K562 (cell line): ENCODE results near the gene EHBP1L1. TPM values are rescaled to one million over a fixed set of nuclear protein-coding genes. Genes with fewer than 3 reads are reported as not detected.

Source experiments
- CHD7 ChIP-seq: fragments of 200-600 bp; sonication (generic); IDR thresholded peaks from one replicate; pipeline ENCODE4 v1.6.1; 2012; ENCODE audit warnings: mild to moderate bottlenecking, low read depth, low read length, inconsistent platforms
- GATAD2A ChIP-seq: fragments of 450-650 bp; IDR thresholded peaks from 2 replicates; pipeline ENCODE4 v1.6.1; 2017
- HMGXB4 ChIP-seq: sonication (generic); formaldehyde crosslinking; IDR thresholded peaks from 2 replicates; pipeline ENCODE4 v1.8.1; 2023; ENCODE audit warnings: mild to moderate bottlenecking, missing genetic modification reagents
- TCF15 ChIP-seq: fragments of 250-450 bp; sonication (Bioruptor Pico); IDR thresholded peaks from 2 replicates; pipeline ENCODE4 v1.8.0; 2022; ENCODE audit warnings: moderate library complexity, mild to moderate bottlenecking, inconsistent platforms
- ZBTB11 ChIP-seq, 3 experiments: fragments of 200-800 bp in 1 of 3; fragments of 250-450 bp in 1 of 3; fragments of 450-650 bp in 1 of 3; sonication (Bioruptor Pico) in 1 of 3; sonication (Bioruptor generic) in 1 of 3; formaldehyde crosslinking in 1 of 3; IDR thresholded peaks; 2 replicates each; pipeline versions ENCODE4 v1.6.1 to v1.8.0; 2016 to 2022; ENCODE audit warnings: mild to moderate bottlenecking in 2 of 3, missing genetic modification characterization in 2 of 3, missing compliant biosample characterization in 1 of 3, moderate library complexity in 1 of 3
- polyA plus RNA-seq, 8 experiments: library from polyadenylated mRNA; depleted of rRNA in 4 of 8; stranded (reverse) in 5 of 8; unstranded in 3 of 8; fragments of >200 nt; fragmentation: Nextera tagmentation in 2 of 8; fragmentation: Illumina TruSeq in 1 of 8; extraction: Ambion mirVana in 2 of 8; extraction: Trizol in 1 of 8; gene quantifications; 2 replicates each; pipeline versions ENCODE4 v1.2.1 to v1.2.3, GENCODE V29; 2011 to 2014; ENCODE audit warnings: inconsistent platforms in 1 of 8, missing spikeins in 1 of 8
- total RNA-seq, 7 experiments: library from RNA; depleted of rRNA in 6 of 7; stranded (reverse); fragments of >200 nt in 6 of 7; fragmentation: Illumina TruSeq in 2 of 7; extraction: Trizol in 2 of 7; gene quantifications; 2 replicates each; pipeline versions ENCODE4 v1.2.1 to v1.2.3, GENCODE V29; 2011 to 2021; ENCODE audit warnings: low replicate concordance in 1 of 7

Gene EHBP1L1
- total and polyA plus RNA-seq, 9 of the 15 experiments (the other 6 are each of a cell fraction or from before 2014, with no cell fraction given) = 0.03 to 87.1 (median 26.3) TPM

GRCh38 chr11:65546217-65546958 lies 29.5 kb upstream of the EHBP1L1 start (continued):
- TF ChIP-seq CHD7 = no peak
- TF ChIP-seq TCF15 (CRISPR knock-in tag) = no peak; the same call in 1 of the 2 replicates
- no peak for TF ChIP-seq HMGXB4 (CRISPR knock-in tag)
- TF ChIP-seq GATAD2A = peak; percentile 53; the same call in 1 of the 2 replicates
- peak in 1 of 3 experiments; percentile 80; a peak in 4 of 6 replicates for TF ChIP-seq ZBTB11 (CRISPR knock-in tag; IDR thresholded peaks at IDR 0.05)
